Muscle of back (tissue), 11 donors: Measurements from ENCODE around the gene ACHE. TPM values are rescaled to one million over a fixed set of nuclear protein-coding genes. Genes with fewer than 3 reads are reported as not detected.
"Not testable (repeated sequence)": the region's sequence is repeated elsewhere in the genome, so short reads cannot be mapped to it uniquely, and the experiment has no call there.

Experiments
- DNase-seq, 3 donors: peaks; one replicate each; pipeline versions ENCODE4 v3.0.0 to v3.0.0-alpha.2; 2013
- polyA plus RNA-seq, 10 donors: library from polyadenylated mRNA; unstranded; fragments of 120-200 nt; gene quantifications; one replicate each; pipeline ENCODE4 v1.2.1, GENCODE V29; 2013; ENCODE audit not compliant: insufficient read length in 10 of 10

Gene ACHE
- polyA plus RNA-seq, 10 donors, result 29.8 to 96.0 (median 59.5) TPM

DNA sequence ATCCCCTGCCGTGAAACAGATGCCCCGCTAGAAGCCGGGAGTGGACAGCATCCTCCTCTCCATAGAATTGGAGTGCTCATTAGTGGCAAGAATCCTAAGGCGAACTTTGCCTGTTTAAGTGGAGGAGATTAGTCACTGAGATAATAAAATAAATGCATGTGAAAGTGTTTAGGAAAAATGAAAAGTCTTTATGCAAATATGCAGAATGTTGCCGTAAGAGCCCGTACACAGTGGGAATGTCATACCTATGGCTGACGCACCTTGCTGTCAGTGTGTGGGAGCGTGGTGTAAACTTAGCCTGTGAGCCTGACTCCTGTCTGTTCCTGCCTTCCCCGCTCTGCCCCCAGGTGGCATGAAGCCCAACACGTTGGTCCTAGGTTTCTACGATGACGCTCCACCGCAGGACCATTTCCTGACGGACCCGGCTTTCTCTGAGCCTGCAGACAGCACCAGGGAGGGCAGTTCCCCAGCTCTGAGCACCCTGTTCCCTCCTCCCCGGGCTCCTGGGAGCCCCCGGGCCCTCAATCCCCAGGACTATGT lies 30.2 kb downstream of the ACHE start:
- peak in 1 of 3 donors; percentile 40 for DNase-seq

GRCh38 chr7:100864263-100864845 lies 31.3 kb downstream of the ACHE start:
- DNase-seq, result no peak

- peak in 1 of 3 donors; percentile 36 for DNase-seq
Observed at GRCh38 chr7:100863406-100863950, 32.2 kb downstream of the ACHE start.

- no peak for DNase-seq
Observed at GRCh38 chr7:100861616-100861985, 34.1 kb downstream of the ACHE start.

DNA sequence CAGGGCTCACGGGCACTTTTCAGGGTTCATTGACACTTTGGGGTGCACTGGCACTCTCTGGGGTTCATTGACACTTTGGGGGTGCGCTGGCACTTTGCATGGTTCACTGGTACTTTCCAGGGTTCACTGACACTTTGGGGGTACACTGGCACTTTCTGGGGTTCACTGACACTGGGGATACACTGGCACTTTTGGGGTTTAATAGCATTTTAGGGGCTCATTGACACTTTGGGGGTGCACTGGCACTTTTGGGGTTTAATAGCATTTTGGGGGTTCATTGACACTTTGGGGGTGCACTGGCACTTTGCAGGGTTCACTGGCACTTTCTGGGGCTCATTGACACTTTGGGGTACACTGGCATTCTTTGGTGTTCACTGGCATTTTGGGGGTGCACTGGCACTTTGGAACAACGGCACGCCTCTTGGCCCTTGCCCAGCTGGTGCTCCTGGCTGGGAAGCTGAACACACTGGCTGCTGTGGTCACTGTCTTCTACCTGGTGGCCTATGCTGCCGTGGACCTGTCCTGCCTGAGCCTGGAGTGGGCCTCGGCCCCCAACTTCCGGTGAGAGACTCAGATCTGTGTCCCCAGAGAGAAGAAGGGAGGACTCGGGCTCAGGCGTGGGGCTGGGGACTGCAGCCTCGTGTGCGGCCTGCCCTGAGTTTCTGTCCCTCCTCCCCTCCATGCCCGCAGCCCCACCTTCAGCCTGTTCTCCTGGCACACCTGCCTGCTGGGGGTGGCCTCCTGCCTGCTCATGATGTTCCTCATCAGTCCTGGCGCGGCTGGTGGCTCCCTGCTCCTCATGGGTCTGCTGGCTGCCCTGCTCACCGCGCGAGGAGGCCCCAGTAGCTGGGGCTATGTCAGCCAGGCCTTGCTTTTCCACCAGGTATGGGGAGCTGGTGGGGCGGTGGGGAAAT lies 34.7 kb downstream of the ACHE start:
- no peak for DNase-seq

DNA sequence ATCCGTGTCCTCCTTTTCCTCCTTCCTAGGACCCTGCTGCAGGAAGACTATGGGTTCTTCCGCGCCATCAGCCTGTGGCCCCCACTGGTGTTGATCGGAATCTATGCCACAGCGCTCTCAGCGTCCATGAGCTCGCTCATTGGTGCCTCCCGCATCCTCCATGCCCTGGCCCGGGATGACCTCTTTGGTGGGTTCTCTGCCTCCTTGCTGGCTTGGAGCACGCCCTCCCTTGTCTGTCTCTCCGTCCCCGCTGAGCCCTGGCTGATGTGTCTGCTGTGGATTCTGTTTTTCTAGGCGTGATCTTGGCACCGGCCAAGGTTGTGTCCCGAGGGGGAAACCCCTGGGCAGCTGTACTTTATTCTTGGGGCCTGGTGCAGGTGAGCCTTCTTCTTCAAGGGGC lies 35.8 kb downstream of the ACHE start:
- DNase-seq, result no peak

GRCh38 chr7:100856871-100857282 lies 38.8 kb downstream of the ACHE start:
- DNase-seq, result no peak

DNA sequence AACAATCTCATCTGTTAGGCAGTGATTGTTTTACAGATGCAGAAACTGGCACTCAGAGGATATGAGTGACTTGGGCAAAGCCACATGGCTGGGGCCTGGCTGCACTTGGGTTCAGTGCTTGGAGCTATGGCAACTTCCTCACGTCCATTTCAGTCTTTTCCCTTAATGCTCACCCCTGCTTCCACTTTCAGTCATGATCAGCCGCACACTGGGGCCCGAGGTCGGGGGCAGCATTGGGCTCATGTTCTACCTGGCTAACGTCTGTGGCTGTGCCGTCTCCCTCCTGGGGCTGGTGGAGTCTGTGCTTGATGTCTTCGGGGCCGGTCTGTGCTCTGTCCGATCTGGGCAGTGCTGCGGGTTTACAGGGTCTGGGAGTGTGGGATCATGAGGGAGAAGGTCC lies 40.2 kb downstream of the ACHE start:
- DNase-seq, result no peak

DNA sequence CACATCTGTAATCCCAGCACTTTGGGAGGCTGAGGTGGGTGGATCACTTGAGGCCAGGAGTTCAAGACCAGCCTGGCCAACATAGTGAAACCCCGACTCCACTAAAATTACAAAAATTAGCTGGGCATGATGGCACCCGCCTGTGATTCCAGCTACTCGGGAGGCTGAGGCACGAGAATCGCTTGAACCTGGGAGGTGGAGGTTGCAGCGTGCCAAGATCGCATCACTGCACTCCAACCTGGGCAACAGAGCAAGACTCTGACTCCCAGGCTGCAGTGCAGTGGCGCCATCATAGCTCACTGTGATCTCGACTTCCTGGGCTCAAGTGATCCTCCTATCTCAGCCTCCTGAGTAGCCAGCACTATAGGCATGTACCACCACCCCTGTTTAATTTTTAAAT lies 40.8 kb downstream of the ACHE start:
- not testable (repeated sequence) for DNase-seq

GRCh38 chr7:100854146-100854895 lies 41.4 kb downstream of the ACHE start:
- DNase-seq, result no peak

- peak; percentile 88 to 97 (median 94) for DNase-seq
Observed at GRCh38 chr7:100852048-100852872, 43.4 kb downstream of the ACHE start, which contains the start of gene SLC12A9. SLC12A9 (plus strand) TSS chr7:100852713; CDS start chr7:100854198, 1,485 bp downstream.

DNA sequence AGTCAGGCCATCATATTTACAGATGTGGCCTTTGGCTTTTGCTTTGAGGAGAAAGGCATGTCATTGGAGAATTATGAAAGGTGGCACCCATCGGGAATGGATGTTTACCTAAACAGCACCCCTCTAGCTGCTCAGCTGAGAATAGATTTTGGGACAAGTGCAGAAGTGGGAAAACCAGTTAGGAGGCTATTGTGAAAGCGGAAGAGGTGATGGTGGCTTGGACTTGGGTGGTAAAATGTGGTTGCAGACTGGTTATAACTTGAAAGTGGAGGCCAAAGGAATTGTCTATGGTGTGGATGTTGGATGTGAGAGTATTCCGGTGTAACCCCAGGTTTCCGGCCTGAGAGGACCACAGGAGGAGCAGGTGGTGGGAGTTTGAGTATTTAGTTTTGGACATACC lies 48.3 kb downstream of the ACHE start:
- DNase-seq, result no peak

- DNase-seq, result no peak
Observed at GRCh38 chr7:100840470-100841100, 55.1 kb downstream of the ACHE start.

Other genes starting within 250 kb of the ACHE start
- under 1 TPM in 1 of 10 donors, not detected in 9; 0.14 TPM for gene ACTL6B, start 239.4 kb downstream of the ACHE start, polyA plus RNA-seq
- 100 to 1,000 TPM; 110 to 181 (median 147) TPM for gene GNB2, start 222.1 kb downstream of the ACHE start, polyA plus RNA-seq
- 10 to 100 TPM; 18.0 to 36.2 (median 26.0) TPM for gene GIGYF1, start 201.6 kb downstream of the ACHE start, polyA plus RNA-seq
- gene POP7, start 189.8 kb downstream of the ACHE start, polyA plus RNA-seq, result 10 to 100 TPM; 13.6 to 33.1 (median 18.9) TPM
- under 1 TPM in 1 of 10 donors, not detected in 9; 0.10 TPM for gene EPO, start 175.4 kb downstream of the ACHE start, polyA plus RNA-seq
- not detected for gene ZAN, start 162.3 kb downstream of the ACHE start, polyA plus RNA-seq
- 10 to 100 TPM; 38.5 to 78.6 (median 48.4) TPM for gene EPHB4, start 68.4 kb downstream of the ACHE start, polyA plus RNA-seq
- gene SLC12A9, start 43.2 kb downstream of the ACHE start, polyA plus RNA-seq, result 10 to 100 TPM; 12.5 to 25.7 (median 16.5) TPM
- gene TRIP6, start 28.5 kb downstream of the ACHE start, polyA plus RNA-seq, result 10 to 100 TPM; 29.3 to 58.6 (median 39.7) TPM
- 100 to 1,000 TPM in 3 of 10 donors, 10 to 100 TPM in 7; 76.6 to 115 (median 94.7) TPM for gene SRRT, start 20.8 kb downstream of the ACHE start, polyA plus RNA-seq
- 1 to 10 TPM; 1.2 to 3.1 (median 2.4) TPM for gene UFSP1, start 6.2 kb downstream of the ACHE start, polyA plus RNA-seq
- gene MUC3A, start 53.6 kb upstream of the ACHE start, polyA plus RNA-seq, result under 1 TPM; 0.09 to 0.83 (median 0.17) TPM
- gene MUC12, start 73.7 kb upstream of the ACHE start, polyA plus RNA-seq, result 1 to 10 TPM in 1 of 10 donors, under 1 TPM in 9; 0.34 to 1.1 (median 0.79) TPM
- under 1 TPM in 1 of 10 donors, not detected in 9; 0.04 TPM for gene MUC17, start 124.2 kb upstream of the ACHE start, polyA plus RNA-seq
- gene TRIM56, start 189.6 kb upstream of the ACHE start, polyA plus RNA-seq, result 10 to 100 TPM in 2 of 10 donors, 1 to 10 TPM in 8; 5.7 to 11.5 (median 8.8) TPM
- gene SERPINE1, start 231.2 kb upstream of the ACHE start, polyA plus RNA-seq, result 1 to 10 TPM; 1.9 to 5.2 (median 4.6) TPM